ENCODE data around the gene NKX6-1. TPM values are rescaled to one million over a fixed set of nuclear protein-coding genes. Genes with fewer than 3 reads are reported as not detected.

NKX6-1 gene
- total RNA-seq, 1 experiment from 2014 or later: 0.09 TPM

DNA sequence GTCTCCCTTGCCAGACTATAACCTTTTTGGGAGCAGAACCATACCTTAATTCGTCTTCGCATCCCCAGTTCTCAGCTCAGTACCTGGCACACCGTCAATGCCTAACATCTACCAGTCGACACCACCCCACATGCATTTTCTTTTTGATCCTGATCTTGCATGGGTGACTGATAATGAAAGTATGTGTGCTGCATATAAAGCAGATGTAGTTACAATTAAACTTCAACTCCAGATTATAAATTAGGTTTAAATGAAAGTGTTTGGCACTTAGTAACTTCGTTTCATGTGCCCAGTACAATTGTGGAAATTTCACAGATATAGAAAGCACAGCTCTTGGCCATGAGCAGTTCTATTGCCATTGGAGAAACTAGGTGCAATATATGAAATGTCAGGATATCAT is 8.8 kb upstream of the NKX6-1 start:
- Histone ChIP-seq H4K8ac (replicated peaks; ENCODE audit: insufficient read length, low read depth, low read length) (no peak overlapping the region), H3K56ac (ENCODE audit: insufficient read length, low read depth, low read length) (no peak overlapping the region), H3K4me1 (ENCODE audit: insufficient read depth, low read length) (no peaks in the 10 kb centered on the region), H2AK5ac (ENCODE audit: insufficient read length, low read length) (no peak overlapping the region), H4K5ac (ENCODE audit: insufficient read length, low read depth, low read length) (no peak overlapping the region), H3K23me2 (ENCODE audit: insufficient read length, low read depth, low read length, poor library complexity, severe bottlenecking) (no peaks in the 10 kb centered on the region), H3K79me1 (ENCODE audit: insufficient read depth, low read depth, low read length, poor library complexity, severe bottlenecking) (no peaks in the 10 kb centered on the region), H3T11ph (ENCODE audit: low read length) (no peak overlapping the region), H2AFZ (ENCODE audit: low read length) (no peak overlapping the region), H3K18ac (ENCODE audit: insufficient read length, low read depth, low read length) (no peak overlapping the region), H2BK5ac (ENCODE audit: insufficient read length, low read length) (no peak overlapping the region), H3K79me2 (ENCODE audit: insufficient read depth, low read length) (no peaks in the 10 kb centered on the region), H3K14ac (ENCODE audit: insufficient read depth, low read length) (no peak overlapping the region), H3K9me3 (ENCODE audit: control insufficient read depth, low read depth, low read length) (no peaks in the 10 kb centered on the region), H4K20me1 (ENCODE audit: control insufficient read depth, insufficient read depth, insufficient read length) (no peaks in the 10 kb centered on the region), H2BK20ac (ENCODE audit: low read depth, low read length, poor library complexity, severe bottlenecking) (no peak overlapping the region), H3K27ac (ENCODE audit: insufficient read length, low read depth, low read length) (no peak overlapping the region), H2BK120ac (ENCODE audit: low read depth, low read length, poor library complexity, severe bottlenecking) (no peak overlapping the region), H3K23ac (ENCODE audit: insufficient read length, low read depth, low read length) (no peak overlapping the region), H3K27me3 (ENCODE audit: insufficient read depth, low read length) (peaks cover 9% of the 10 kb centered on the region), H3K4me2 (ENCODE audit: insufficient read depth, insufficient read length, low read length) (no peak overlapping the region), H2BK12ac (ENCODE audit: insufficient read length, low read depth, low read length) (no peak overlapping the region), H3K9ac (ENCODE audit: extremely low read depth, insufficient read length, low read length) (no peak overlapping the region), H2BK15ac (ENCODE audit: low read depth, low read length) (no peak overlapping the region), H4K91ac (ENCODE audit: insufficient read length, low read depth, low read length) (no peak overlapping the region), H3K4ac (ENCODE audit: low read depth, low read length) (no peak overlapping the region)
- DNase-seq: no peak
- H3K27me3 Mint-ChIP-seq (ENCODE audit: low read depth): peaks cover 23% of the 10 kb centered on the region
- H3K4me3 Mint-ChIP-seq: no peak overlapping the region
- H3K9me3 Mint-ChIP-seq: no peaks in the 10 kb centered on the region; a peak in 1 of 5 replicates
- H3K4me1 Mint-ChIP-seq: peaks cover 5 to 12% of the 10 kb centered on the region in 2 experiments
- WGBS (ENCODE audit: extremely low coverage, insufficient read length, low lambda C conversion rate): no CpG with 5 or more reads among the region's 5 CpGs
- TF ChIP-seq, protein P1, sequence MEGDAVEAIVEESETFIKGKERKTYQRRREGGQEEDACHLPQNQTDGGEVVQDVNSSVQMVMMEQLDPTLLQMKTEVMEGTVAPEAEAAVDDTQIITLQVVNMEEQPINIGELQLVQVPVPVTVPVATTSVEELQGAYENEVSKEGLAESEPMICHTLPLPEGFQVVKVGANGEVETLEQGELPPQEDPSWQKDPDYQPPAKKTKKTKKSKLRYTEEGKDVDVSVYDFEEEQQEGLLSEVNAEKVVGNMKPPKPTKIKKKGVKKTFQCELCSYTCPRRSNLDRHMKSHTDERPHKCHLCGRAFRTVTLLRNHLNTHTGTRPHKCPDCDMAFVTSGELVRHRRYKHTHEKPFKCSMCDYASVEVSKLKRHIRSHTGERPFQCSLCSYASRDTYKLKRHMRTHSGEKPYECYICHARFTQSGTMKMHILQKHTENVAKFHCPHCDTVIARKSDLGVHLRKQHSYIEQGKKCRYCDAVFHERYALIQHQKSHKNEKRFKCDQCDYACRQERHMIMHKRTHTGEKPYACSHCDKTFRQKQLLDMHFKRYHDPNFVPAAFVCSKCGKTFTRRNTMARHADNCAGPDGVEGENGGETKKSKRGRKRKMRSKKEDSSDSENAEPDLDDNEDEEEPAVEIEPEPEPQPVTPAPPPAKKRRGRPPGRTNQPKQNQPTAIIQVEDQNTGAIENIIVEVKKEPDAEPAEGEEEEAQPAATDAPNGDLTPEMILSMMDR (conservative IDR thresholded peaks at IDR 0.05): no peak
- H3K27ac Mint-ChIP-seq: no peak overlapping the region
- H3K36me3 Mint-ChIP-seq (ENCODE audit: insufficient read depth in 1 of 3, low read depth in 3 of 3): no peaks in the 10 kb centered on the region
